Measurements from ENCODE around the gene RGS4.

The RGS4 gene

DNA sequence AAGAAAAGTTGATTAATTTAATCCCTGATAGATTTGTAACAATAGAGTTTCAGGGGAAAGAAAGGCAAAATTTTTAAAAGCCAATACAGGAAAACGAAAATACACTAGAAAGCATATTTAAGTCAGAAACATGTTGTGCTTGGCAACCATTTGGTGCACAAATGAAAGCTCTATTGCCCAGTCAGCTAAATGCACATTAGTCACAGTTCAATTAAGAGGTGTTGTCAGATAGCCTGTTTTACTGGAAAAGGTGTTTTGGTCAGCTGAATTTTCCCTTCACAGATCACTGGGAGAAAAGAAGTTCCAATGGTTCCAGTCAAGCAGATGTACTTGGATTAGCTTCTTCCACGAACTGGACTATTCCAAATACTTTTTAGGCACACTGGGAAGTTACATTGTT, 25.4 kb downstream of the RGS4 start:
- in situ Hi-C loops (cut with MboI; ENCODE audit: low sequenced_read_pairs), result no loop called here

DNA sequence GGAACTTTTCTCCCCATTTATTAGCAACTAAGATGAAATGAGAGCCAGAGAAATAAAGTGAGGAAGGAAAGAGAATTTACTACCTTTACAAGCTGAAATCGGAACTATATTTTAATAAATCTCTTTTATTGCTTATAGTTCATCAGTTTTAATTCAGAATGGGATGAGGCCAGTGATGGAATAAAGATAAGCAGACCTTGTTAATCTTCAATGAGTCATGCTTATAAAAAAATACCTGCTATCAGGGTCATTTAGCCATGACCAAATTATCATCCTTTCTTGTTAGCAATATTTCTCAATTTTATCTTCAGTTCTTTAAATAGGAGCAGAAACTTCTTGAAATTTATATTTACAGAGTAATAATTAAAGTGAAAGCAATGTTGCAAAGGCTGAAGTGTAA, 26.1 kb downstream of the RGS4 start:
- in situ Hi-C loops (cut with MboI; ENCODE audit: low sequenced_read_pairs), result no loop called here

DNA sequence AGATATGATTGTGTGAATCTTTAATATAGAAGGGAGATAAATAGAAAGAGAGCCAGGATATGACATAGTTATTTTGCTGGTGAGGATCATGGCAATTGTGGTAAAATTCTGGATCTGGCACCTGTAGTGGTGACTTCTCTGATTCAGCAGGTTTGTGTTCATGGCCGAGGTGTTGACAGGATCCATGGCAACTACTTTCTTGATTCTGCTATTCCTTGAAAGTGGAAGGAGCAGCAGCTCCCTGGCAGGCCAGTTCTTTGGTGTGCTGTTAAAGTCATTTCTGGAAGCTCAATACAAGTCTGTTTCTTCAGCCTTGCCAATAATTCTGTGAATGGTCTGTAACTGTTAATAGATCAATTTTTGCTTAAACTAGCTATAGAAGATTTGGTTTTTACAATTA, 33.4 kb downstream of the RGS4 start:
- in situ Hi-C loops (cut with MboI; ENCODE audit: low sequenced_read_pairs), result no loop called here

DNA sequence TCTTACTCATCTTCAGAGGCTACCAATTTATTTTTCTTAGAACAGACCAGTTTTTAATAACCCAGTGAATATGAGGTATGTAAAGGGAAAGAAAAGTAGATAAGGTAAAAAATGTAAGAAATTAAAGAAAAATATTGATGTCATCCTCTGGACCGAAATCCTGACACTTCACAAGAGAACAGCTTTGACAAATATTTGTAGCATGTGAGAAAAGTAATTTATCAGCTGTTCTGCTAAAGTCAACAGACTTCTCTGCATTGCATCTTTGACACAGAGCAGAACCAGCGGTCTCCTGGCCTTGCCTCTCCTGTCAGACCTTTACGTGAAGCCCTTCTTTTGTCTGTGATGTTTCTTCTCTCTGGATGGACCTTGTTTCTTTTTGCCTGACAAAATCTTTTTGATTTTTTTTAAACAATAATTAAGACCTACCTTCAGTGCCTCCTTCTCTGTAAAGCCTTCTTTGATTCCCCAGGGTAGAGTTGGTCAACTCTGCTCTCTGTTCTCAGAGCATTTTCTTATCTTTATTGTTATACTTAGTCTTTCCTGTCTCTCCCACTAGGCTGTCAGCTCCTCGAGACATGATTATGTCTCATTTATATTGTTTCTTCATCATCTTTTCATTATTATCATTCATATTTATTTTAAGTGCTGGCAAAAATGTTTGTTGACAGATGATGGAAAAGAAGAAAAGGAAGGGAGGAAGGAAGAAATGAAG, 35.4 kb downstream of the RGS4 start:
- in situ Hi-C loops (cut with MboI; ENCODE audit: low sequenced_read_pairs), result no loop called here

DNA sequence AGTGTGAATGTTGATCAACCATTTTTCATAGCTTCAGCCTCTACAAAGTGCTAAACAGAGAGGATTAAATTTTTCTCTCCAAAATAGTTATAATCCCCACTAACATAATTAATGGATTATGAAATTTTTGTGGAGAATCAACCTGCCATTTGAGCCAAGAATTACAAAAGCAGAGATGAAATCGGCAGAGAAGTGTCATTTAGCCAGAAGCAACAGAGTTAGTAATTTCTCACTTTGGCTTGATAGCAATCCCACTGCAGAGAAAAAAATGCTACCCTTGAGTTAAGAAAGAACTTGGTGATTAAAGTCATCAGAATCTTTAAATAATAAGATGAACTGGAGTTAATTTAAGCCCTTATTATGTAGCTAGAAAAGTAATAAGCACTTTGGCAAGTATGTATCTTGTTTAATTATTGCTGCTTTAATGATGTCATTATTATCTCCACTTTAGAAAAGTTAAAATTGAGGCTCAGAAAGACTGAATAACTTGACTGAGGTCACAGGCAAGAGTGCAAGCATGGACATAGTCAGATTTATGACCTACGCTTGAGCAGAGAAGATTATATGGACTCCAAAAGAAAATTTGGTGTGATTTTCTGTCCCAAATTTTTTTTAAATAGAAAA, 37.3 kb downstream of the RGS4 start:
- in situ Hi-C loops (cut with MboI; ENCODE audit: low sequenced_read_pairs), result no loop called here

DNA sequence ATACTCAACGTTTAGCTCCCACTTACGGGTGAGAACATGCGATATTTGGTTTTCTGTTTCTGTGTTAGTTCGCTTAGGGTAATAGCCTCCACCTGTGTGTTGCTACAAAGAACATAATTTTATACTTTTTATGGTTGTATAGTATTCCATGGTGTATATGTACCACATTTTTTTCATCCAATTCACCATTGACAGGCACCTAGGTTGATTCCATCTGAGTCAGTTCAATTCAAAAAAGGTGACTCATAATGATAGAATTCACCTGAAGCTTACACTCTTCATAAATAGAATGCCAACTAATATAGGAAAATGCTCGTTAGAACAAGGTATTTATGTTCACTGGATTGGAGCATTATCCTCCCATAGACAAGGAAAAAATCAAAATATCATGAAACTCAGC, 38.5 kb downstream of the RGS4 start:
- in situ Hi-C loops (cut with MboI; ENCODE audit: low sequenced_read_pairs), result no loop called here

DNA sequence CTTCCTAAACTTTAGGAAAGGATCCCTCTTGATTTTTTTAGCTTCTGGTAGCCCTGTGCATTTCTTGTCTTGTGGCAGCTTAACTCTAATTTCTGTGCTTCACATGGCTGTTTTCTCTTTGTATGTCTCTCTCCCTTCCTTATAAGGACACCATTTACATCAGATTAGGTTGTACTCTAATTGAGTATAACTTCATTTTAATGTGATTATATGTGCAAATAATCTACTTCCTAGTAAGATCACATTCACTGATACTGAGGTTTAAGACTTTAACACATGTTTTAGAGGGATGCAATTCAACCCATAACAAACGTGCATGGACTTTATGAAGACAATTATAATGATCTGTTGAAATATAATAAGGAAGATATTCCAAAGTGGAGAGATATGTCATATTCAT, 46.7 kb downstream of the RGS4 start:
- in situ Hi-C loops (cut with MboI; ENCODE audit: low sequenced_read_pairs), result no loop called here

DNA sequence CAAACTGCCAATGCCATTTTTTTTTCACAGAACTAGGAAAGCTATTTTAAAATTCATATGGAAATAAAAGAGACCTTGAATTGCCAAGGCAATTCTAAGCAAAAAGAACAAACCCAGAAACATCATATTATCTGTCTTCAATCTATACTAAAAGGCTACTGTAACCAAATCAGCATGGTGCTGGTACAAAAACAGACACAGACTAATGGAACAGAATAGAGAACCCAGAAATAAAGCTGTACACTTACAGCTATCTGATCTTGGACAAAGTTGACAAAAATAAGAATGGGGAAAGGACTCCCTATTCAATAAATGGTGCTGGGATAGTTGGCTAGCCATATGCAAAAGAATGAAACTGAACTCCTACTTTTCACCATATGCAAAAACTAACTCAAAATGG, 50.5 kb downstream of the RGS4 start:
- in situ Hi-C loops (cut with MboI; ENCODE audit: low sequenced_read_pairs), result no loop called here

DNA sequence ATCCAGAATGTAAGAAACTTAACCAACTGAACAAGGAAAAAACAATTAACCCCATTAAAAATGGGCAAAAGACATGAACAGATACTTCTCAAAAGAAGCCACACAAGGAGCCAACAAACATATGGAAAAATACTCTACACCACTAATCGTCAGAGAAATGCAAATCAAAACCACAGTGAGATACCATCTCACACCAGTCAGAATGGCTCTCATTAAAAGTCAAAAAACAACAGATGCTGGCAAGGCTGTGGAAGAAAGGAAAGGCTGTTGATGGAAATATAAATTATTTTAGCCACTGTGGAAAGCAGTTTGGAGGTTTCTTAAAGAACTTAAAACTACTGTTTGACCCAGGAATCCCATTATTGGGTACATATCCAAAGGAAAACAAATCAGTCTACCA, 51.2 kb downstream of the RGS4 start:
- in situ Hi-C loops (cut with MboI; ENCODE audit: low sequenced_read_pairs), result no loop called here

DNA sequence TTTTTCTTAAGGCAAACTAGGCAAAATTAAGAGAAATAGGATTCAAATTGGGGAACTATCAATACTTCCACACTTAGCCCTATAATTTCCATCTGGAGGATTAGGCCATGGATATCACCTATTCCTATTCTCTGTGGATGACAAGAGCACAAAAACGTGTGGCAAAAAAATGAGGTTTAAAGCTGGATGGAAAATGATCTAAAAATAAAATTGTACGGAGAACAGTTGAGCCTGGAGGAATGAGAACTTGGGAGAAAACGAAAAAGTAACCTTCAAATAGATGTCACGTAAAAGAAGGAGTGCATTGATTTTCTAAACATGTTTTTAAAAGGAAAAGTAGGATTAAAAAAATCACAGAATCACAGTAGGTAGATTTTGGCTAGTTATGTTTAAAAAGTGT, 55.7 kb downstream of the RGS4 start:
- in situ Hi-C loops (cut with MboI; ENCODE audit: low sequenced_read_pairs), result no loop called here

Data from HL-60/S4 (cell line).